ENCODE measurements around the gene FHIT.
"Not testable (repeated sequence)": the region's sequence is repeated elsewhere in the genome, so short reads cannot be mapped to it uniquely, and the experiment has no call there.

The FHIT gene

DNA sequence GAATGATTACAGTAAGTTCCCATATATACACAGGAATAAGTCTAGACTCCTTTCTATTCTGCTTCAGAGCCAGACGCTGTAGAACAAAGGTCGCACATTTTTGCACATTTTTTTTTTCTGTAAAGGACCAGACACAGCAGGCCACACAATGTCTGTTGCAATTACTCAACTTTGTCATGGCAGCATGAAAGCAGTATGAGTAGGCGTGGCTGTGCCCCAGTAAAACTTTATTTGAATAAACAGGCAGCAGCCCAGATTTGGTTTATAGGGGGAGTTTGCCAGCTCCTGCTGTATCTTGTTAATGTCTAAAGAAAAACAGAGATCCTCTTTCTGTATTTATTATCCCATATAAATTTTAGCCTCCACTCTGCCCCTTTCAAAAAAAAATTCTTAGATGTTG is 708.3 kb downstream of the FHIT start:
- Mint-ChIP-seq H3K27me3 (no peaks in the 10 kb centered on the region), H3K36me3 (ENCODE audit: low read depth) (no peaks in the 10 kb centered on the region), H3K9me3 (peaks cover 3% of the 10 kb centered on the region), H3K27ac (no peak overlapping the region), H3K4me3 (no peak overlapping the region), H3K4me1 (ENCODE audit: low read depth) (no peaks in the 10 kb centered on the region)
- intact Hi-C loops (cut with micrococcal nuclease) = no loop called here

DNA sequence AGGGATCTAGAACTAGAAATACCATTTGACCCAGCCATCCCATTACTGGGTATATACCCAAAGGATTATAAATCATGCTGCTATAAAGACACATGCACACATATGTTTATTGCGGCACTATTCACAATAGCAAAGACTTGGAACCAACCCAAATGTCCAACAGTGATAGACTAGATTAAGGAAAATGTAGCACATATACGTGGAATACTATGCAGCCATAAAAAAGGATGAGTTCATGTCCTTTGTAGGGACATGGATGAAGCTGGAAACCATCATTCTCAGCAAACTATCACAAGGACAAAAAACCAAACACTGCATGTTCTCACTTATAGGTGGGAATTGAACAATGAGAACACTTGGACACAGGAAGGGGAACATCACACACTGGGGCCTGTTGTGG is 711.9 kb downstream of the FHIT start:
- H3K9me3 Mint-ChIP-seq = peaks cover 12% of the 10 kb centered on the region
- H3K27me3 Mint-ChIP-seq; H3K36me3 Mint-ChIP-seq (ENCODE audit: low read depth); H3K4me1 Mint-ChIP-seq (ENCODE audit: low read depth); H3K4me3 Mint-ChIP-seq; intact Hi-C loops (cut with micrococcal nuclease); H3K27ac Mint-ChIP-seq: not testable (repeated sequence)

DNA sequence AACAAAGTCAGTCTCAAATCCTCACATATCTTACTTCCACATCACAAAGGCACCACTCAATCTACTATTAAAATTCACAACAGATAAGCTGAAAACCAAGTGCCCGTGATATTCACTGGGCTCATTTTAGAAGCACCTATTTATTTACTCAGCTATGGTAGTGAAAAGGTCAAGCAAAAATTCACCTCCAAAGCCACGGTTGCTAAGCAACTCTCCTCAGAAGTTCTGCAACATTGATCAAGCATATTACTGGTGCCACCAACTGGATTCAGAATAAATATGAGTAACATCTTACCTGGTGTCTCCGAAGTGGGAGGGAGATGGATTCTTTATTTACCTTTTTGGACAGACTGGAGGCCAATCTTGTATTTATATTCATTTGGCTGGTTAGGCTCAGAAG is 714.8 kb downstream of the FHIT start:
- H3K27ac Mint-ChIP-seq = no peak overlapping the region
- no peaks in the 10 kb centered on the region for H3K4me1 Mint-ChIP-seq (ENCODE audit: low read depth)
- H3K27me3 Mint-ChIP-seq = no peaks in the 10 kb centered on the region
- intact Hi-C loops (cut with micrococcal nuclease) = no loop called here
- no peaks in the 10 kb centered on the region for H3K36me3 Mint-ChIP-seq (ENCODE audit: low read depth)
- peaks cover 22% of the 10 kb centered on the region for H3K9me3 Mint-ChIP-seq
- H3K4me3 Mint-ChIP-seq = no peak overlapping the region

DNA sequence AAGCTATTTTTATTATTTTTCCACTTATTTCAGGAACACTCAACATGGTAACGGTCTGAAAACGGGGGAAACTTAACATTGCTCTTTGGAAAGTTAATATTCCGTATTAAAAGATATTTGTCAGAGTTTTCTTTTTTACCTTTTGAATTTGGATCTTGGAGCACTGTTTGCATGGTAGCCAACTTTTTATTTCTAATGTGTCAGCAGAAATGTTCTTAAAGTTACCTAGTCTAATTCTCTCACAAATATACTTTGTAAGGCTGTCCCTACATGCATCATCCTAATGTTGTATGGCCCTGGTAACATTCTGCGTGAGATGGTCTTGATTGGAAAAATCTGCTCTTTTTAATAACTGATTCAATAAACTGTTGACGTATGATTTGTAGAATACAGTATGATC is 719.5 kb downstream of the FHIT start:
- intact Hi-C loops (cut with micrococcal nuclease) = no loop called here
- Mint-ChIP-seq H3K9me3 (peaks cover 10% of the 10 kb centered on the region), H3K36me3 (ENCODE audit: low read depth) (no peaks in the 10 kb centered on the region), H3K4me1 (ENCODE audit: low read depth) (no peaks in the 10 kb centered on the region), H3K27me3 (no peaks in the 10 kb centered on the region), H3K4me3 (no peak overlapping the region), H3K27ac (no peak overlapping the region)

DNA sequence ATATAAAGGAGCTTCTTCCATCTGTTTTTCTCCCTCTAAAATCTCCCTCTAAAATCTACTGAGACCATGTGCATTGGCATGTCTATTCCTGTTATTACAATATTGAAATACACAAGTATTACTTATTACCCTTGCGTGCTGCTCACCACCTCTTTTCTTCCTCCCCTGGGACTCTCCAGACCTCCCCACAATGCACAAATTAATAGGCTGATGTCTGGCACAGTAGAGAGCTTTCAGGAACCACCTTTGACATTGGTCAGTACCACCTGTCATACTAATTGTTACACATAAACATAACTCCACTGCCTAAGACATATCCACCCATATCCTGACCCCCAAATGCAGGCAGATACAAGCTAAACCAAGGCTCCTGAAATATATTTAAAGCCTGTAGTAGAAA is 722.6 kb downstream of the FHIT start:
- peaks cover 8% of the 10 kb centered on the region for H3K9me3 Mint-ChIP-seq
- no peaks in the 10 kb centered on the region for H3K36me3 Mint-ChIP-seq (ENCODE audit: low read depth)
- no peak overlapping the region for H3K27ac Mint-ChIP-seq
- no peaks in the 10 kb centered on the region for H3K27me3 Mint-ChIP-seq
- no peak overlapping the region for H3K4me3 Mint-ChIP-seq
- no peaks in the 10 kb centered on the region for H3K4me1 Mint-ChIP-seq (ENCODE audit: low read depth)
- intact Hi-C loops (cut with micrococcal nuclease) = no loop called here

DNA sequence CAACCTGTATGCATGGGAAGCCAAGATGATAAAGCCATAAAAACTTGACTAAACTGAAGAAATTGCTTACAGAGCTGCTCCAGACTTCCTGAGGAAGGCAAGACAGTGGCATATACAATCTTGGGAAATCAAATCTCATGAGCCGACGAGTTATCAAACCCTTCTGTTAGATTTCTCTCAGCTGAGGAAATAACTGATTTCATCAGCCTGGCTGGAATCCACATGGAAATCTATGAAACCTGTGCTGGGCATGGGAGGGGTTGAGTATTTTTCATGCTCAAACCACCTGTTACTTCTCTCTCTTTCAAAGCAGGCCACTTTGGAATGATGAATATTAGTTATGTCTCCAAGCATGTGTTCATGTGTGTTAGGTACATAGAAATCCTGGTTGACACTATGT is 727.7 kb downstream of the FHIT start:
- Mint-ChIP-seq H3K27me3 (no peaks in the 10 kb centered on the region), H3K4me3 (no peak overlapping the region), H3K4me1 (ENCODE audit: low read depth) (no peaks in the 10 kb centered on the region), H3K27ac (no peak overlapping the region), H3K36me3 (ENCODE audit: low read depth) (no peaks in the 10 kb centered on the region), H3K9me3 (no peaks in the 10 kb centered on the region)
- intact Hi-C loops (cut with micrococcal nuclease) = no loop called here

DNA sequence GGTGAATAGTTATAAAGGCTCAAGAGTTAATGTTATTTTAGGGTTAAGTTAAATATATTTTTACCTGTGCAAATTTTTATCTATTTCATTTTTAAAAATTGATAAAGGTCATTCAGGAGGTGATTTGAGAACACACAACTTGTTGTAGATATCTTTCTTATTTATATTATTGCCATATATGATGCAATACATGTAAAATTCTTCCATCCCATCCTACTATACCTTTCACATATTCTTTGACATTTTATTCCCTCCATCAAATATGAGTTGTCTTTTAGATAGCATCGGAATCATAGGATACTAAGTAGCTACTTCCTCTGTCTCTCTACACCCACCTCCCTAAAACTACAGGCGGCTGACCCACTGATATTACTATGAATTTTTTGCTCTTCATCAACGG is 734.1 kb downstream of the FHIT start:
- Mint-ChIP-seq H3K4me3 (no peak overlapping the region), H3K27ac (no peak overlapping the region), H3K9me3 (no peaks in the 10 kb centered on the region), H3K36me3 (ENCODE audit: low read depth) (no peaks in the 10 kb centered on the region), H3K27me3 (no peaks in the 10 kb centered on the region), H3K4me1 (ENCODE audit: low read depth) (no peaks in the 10 kb centered on the region)
- intact Hi-C loops (cut with micrococcal nuclease) = no loop called here

DNA sequence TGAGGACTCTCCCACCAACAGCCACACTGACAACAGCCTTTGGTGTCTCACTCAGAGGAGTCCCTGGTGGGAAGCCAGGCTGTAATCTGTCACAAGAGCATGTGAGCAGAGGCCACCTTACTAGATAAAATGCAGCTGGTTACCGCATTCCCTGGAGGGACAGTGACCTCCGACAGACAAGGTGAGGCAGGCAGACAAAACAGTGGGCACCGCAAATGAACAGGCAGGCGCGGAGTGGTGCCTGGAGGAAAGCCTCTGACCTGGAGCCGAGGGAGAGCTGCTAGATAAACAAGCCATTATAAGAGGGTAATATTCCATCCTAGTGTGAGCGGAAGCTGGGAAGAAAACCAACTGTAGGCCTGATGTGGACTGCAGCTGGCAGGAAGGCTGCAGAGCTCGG is 736.4 kb downstream of the FHIT start:
- no peaks in the 10 kb centered on the region for H3K4me1 Mint-ChIP-seq (ENCODE audit: low read depth)
- no peaks in the 10 kb centered on the region for H3K9me3 Mint-ChIP-seq
- H3K36me3 Mint-ChIP-seq (ENCODE audit: low read depth) = no peaks in the 10 kb centered on the region
- H3K27ac Mint-ChIP-seq = no peak overlapping the region
- intact Hi-C loops (cut with micrococcal nuclease) = no loop called here
- no peaks in the 10 kb centered on the region for H3K27me3 Mint-ChIP-seq
- H3K4me3 Mint-ChIP-seq = no peak overlapping the region

DNA sequence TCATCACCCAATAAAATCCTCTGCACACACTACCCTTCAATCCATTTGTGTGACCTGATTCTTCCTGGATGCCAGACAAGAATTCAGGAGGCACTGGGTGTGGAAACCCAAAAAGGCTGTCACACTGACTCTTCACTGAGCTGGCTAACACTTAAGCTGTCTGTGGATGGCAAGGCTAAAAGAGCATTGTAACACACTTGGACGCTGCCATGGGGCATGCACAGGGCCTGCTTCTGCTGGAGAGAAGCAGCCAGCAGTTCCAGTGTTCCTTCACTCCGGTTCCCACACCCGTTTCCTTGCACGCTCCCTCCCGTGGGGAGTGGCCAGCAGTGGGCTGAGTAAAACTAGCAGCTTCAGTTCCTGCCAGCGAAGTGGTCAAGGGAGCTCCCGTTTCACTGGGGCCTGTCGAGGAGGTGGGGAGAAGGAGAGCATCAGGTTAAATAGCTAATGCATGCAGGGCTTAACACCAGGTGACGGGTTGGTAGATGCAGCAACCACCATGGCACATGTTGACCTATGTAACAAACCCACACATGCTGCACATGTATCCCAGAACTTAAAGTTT is 737.1 kb downstream of the FHIT start:
- no peaks in the 10 kb centered on the region for H3K36me3 Mint-ChIP-seq (ENCODE audit: low read depth)
- no peaks in the 10 kb centered on the region for H3K9me3 Mint-ChIP-seq
- H3K27me3 Mint-ChIP-seq = no peaks in the 10 kb centered on the region
- no peak overlapping the region for H3K4me3 Mint-ChIP-seq
- no peak overlapping the region for H3K27ac Mint-ChIP-seq
- H3K4me1 Mint-ChIP-seq (ENCODE audit: low read depth) = no peaks in the 10 kb centered on the region
- intact Hi-C loops (cut with micrococcal nuclease) = no loop called here

DNA sequence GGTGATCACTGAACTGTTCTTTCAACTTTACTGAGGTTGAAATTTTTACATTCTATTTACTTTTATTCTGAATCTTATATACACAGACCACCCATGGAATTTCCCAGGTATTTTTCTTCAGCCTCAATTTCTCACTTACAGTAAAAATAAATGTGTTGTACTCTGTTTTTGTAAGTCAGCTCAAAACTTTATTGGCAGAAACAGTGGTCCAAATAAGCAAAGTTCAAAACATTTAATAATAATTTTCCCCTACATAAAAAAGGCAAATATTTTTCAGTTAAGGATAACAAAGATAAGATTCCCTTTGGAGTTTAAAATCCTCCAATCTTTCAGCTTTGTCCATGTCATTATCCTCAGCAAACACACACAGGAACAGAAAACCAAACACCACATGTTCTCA is 738.0 kb downstream of the FHIT start:
- Mint-ChIP-seq H3K27ac (no peak overlapping the region), H3K36me3 (ENCODE audit: low read depth) (no peaks in the 10 kb centered on the region), H3K4me1 (ENCODE audit: low read depth) (no peaks in the 10 kb centered on the region), H3K27me3 (no peaks in the 10 kb centered on the region), H3K9me3 (no peaks in the 10 kb centered on the region), H3K4me3 (no peak overlapping the region)
- intact Hi-C loops (cut with micrococcal nuclease) = no loop called here

DNA sequence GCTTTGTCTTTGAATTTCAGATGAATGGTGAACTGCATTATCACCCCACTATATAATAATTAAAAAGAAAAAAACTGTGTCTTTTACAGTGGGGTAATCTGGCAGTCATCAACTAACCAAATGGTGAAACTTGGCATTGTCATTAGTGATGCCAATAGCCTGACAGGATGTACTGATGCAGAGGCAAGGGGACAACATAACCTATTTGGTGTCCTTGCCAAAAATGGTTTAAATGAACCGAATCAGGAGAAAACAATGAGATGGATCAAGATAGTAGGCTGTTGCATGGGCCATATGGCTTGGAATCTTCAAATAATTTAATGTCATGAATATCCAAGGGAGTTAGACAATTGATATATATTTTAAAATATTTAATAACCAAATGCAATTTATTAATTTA is 738.7 kb downstream of the FHIT start:
- H3K4me3 Mint-ChIP-seq = no peak overlapping the region
- H3K36me3 Mint-ChIP-seq (ENCODE audit: low read depth) = no peaks in the 10 kb centered on the region
- no peak overlapping the region for H3K27ac Mint-ChIP-seq
- peaks cover 6% of the 10 kb centered on the region for H3K4me1 Mint-ChIP-seq (ENCODE audit: low read depth)
- intact Hi-C loops (cut with micrococcal nuclease) = no loop called here
- no peaks in the 10 kb centered on the region for H3K9me3 Mint-ChIP-seq
- no peaks in the 10 kb centered on the region for H3K27me3 Mint-ChIP-seq

DNA sequence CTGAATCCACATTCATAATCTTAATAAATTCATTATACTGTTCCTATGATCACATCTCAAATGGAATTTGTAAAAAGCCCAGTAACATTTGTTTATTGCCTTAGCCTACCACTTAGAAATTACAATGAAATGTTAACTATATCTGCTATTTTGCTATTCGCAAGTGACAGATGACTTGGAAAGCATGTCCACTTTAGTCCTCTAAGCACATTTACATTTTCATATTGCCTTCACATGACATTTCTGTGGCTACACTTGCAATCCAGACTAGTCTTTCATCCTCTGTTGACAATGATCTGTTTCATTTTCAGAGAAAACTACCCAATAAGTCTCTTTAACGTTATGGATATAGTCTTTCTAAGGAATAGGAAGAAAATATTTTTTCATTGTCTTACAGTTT is 741.8 kb downstream of the FHIT start:
- intact Hi-C loops (cut with micrococcal nuclease) = no loop called here
- H3K36me3 Mint-ChIP-seq (ENCODE audit: low read depth) = no peaks in the 10 kb centered on the region
- no peak overlapping the region for H3K27ac Mint-ChIP-seq
- H3K27me3 Mint-ChIP-seq = no peaks in the 10 kb centered on the region
- no peak overlapping the region for H3K4me3 Mint-ChIP-seq
- peaks cover 6% of the 10 kb centered on the region for H3K4me1 Mint-ChIP-seq (ENCODE audit: low read depth)
- no peaks in the 10 kb centered on the region for H3K9me3 Mint-ChIP-seq

DNA sequence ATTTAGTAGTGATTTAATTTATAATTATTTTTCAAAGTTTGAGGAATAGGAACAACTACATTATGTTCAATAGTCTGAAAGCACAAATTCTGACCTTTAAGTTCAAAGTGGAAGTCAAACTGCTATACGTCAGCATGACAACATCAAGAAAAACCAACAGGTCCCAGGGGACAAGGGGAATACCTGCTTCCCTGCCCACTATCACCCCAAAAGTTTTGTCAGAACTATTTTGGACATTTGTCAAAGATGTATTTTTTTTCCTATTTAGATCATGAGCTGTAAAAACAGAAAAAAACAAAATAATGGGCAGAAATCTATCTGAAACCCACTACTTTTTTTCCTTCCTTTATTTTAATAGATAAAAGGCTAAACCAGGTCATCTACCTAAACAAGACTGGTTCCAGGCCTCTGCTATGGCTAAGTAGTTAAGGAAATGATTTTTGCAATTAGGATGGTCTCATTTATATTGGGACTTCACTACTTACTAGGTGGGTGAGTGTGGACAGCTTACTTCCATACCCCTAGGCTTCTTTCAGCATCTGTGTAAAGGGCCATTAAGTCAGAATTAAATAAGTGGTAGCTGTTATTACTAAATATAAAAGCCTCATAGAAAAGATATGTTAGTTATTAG is 746.3 kb downstream of the FHIT start:
- peaks cover 6% of the 10 kb centered on the region for H3K4me1 Mint-ChIP-seq (ENCODE audit: low read depth)
- no peaks in the 10 kb centered on the region for H3K27me3 Mint-ChIP-seq
- H3K4me3 Mint-ChIP-seq = no peak overlapping the region
- no peaks in the 10 kb centered on the region for H3K9me3 Mint-ChIP-seq
- no peaks in the 10 kb centered on the region for H3K36me3 Mint-ChIP-seq (ENCODE audit: low read depth)
- intact Hi-C loops (cut with micrococcal nuclease) = no loop called here
- H3K27ac Mint-ChIP-seq = no peak overlapping the region

DNA sequence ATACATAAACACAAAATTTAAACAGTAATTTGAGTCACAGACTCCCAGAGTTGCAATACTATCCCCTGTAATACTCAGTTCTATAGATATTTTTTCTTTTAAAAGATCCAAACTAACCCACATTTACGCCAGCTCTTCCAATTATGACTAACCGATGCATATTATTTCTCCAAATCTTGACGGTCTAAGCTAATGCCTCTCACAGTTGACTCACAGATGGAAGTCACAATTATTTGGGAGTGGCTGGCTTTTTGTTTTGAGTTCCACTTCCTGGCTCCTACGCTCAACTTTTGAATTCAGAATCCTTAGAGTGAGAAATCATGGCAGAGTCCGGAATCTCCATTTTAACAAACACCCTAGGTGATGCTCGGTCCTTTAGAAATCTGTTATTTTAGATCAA is 749.9 kb downstream of the FHIT start:
- H3K36me3 Mint-ChIP-seq (ENCODE audit: low read depth) = no peaks in the 10 kb centered on the region
- H3K4me1 Mint-ChIP-seq (ENCODE audit: low read depth) = no peaks in the 10 kb centered on the region
- H3K9me3 Mint-ChIP-seq = peaks cover 5% of the 10 kb centered on the region
- no peak overlapping the region for H3K27ac Mint-ChIP-seq
- H3K27me3 Mint-ChIP-seq = no peaks in the 10 kb centered on the region
- intact Hi-C loops (cut with micrococcal nuclease) = no loop called here
- H3K4me3 Mint-ChIP-seq = no peak overlapping the region

DNA sequence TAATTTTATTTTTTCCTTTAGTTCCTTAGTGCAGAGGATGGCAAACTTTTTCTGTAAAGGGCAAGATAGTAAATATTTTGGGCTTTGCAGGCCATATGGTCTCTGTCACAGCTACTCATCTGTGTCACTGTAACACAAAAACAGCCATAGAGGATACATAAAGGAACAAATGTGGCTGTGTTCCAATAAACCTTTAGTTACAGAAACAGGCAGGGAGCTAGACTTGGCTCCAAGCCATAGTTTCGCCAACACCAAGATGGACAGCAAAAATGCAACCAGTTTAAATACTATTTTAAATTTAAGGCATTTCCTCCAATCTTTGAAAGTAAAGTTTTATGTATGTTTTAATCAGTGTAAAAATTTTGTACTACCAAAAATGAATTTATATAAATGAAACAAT is 753.4 kb downstream of the FHIT start:
- no peaks in the 10 kb centered on the region for H3K36me3 Mint-ChIP-seq (ENCODE audit: low read depth)
- H3K27me3 Mint-ChIP-seq = no peaks in the 10 kb centered on the region
- intact Hi-C loops (cut with micrococcal nuclease) = no loop called here
- no peak overlapping the region for H3K4me3 Mint-ChIP-seq
- peaks cover 5% of the 10 kb centered on the region for H3K9me3 Mint-ChIP-seq
- no peaks in the 10 kb centered on the region for H3K4me1 Mint-ChIP-seq (ENCODE audit: low read depth)
- no peak overlapping the region for H3K27ac Mint-ChIP-seq

Measured in dendritic cell treated with granulocyte-macrophage colony-stimulating factor and Interleukin-4, amounts not matched to agents 40 ng/mL and 50 ng/mL, for 4 days (primary cell).